ENCODE results near the gene ADAM15.

ADAM15 gene

DNA sequence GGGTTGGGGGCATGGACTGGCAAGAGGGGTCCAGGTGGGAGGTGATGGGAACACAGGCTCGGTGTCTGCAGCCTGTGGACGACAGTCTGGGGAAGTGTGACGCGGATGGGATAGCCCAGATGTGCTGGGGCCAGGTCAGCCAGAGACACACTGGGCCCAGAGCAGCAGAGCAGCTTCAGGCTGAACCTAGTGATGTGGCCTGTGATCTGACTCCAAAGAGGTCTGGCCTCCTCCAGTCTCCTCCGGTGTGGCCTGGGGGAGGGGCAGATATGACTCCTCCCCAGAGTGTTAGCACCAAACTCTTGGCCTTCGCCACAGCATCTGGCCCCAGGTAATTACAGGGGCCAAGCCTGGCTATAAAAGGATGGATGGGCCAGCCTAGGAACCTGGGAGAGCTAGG lies 41.0 kb downstream of the ADAM15 start:
- FAIRE-seq = no peak

GRCh38 chr1:155092641-155093040 lies 41.5 kb downstream of the ADAM15 start:
- no peak for FAIRE-seq

DNA sequence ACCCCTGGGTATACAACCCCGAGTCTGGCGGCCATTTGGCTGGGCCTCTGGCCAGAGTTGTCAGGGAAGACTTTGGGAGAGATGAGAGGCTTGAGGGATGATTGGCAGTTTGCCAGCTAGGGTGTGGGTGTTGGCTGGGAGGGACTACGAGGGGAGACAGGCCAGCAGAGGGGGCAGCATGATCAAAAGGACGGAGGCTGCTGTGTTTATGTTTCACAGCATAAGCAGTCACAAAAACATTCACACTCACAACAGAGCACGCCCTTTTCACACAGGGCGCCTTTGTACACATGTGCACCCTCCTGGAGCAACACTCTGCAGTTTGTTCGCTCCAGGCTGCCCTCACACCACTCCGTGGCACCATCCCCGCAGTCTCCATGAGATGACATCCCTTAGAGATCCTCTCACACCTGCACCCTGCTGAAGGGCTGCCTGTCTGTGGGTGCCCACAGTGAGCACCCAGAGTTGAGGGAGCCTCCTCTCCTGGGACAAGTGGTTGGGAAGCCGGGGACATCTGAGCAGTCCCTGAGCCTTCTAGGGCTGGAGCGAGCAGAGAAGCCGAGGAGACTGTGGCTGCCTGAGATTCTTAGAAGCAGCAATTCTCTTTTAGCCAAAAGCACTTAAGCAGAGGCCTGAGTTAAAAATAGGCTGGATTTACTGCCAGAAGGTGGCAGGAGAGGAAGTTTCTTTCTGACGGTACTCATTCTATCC lies 43.0 kb downstream of the ADAM15 start:
- FAIRE-seq = peak; percentile 61

GRCh38 chr1:155094622-155094948 lies 43.5 kb downstream of the ADAM15 start:
- no peak for FAIRE-seq

DNA sequence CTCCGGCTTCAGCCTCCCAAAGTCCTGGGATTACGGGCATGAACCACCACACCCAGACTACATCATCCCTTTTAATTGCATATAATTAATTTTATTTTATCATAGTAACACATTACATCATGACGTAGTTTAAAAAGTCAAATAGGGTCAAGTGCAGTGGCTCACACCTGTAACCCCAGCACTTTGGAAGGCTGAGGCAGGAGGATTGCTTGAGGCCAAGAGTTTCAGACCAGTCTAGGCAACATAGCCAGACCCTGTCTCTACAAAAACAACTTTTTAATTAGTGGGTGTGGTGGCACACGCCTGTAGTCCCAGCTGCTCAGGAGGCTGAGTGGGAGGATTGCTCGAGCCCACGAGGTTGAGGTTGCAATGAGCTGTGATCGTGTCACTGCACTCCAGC lies 48.2 kb downstream of the ADAM15 start:
- no peak for FAIRE-seq

DNA sequence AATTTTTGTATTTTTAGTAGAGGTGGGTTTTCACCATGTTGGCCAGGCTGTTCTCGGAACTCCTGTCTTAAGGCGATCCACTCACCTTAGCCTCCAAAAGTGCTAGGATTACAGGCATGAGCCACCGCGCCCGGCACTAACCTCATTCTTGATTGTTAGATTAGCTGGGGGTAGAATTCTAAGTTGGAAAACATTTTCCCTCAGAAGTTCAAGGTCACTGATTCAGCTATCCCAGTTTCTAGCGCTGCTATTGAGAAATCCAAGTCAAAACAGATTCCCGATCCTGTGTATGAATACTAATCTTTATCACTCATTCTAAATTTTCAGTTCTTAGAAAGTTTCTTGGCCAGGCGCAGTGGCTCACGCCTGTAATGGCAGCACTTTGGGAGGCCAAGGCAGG lies 52.2 kb downstream of the ADAM15 start:
- FAIRE-seq = no peak

GRCh38 chr1:155104605-155105534 lies 53.8 kb downstream of the ADAM15 start:
- no peak for FAIRE-seq

GRCh38 chr1:155105604-155106011 lies 54.5 kb downstream of the ADAM15 start:
- FAIRE-seq = no peak

DNA sequence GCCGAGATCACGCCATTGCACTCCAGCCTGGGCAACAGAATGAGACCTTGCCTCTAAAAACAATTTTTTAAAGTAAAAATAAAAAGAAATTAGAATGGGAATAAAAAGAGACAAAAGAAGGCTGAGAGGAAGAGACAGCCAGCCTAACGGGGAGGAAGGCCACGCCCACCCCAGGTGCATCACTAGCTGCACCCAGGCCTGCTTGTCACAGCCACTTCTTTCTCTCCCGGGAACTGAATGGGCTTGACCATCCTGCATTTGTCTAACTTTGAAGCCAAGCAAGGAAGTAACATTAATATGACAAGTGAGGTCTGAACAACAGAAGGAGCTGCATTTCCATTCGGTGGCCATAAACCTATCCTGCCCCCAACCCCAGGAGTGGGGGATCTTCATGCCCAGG lies 55.7 kb downstream of the ADAM15 start:
- no peak for FAIRE-seq

GRCh38 chr1:155107309-155108264 lies 56.5 kb downstream of the ADAM15 start:
- FAIRE-seq = no peak

DNA sequence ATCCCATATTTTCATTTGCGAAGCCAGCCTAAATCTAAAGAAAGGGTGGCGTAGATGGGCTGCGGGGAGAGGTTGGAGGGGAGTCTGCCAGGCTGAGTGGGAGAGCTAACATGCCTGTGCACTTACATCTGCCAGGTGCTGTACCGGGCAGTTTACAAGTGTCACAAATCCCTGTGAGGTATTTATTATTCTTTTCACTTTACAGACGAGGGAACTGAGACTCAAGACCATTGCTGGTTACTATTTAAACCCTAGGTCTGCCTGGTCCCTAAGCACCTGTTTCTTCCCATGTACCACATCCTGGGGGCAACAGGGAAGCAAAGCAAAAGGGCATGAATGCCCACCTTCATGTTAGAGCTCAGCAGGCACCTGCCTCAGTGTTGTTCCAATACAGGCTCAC lies 57.2 kb downstream of the ADAM15 start:
- FAIRE-seq = no peak

- no peak for FAIRE-seq
These were observed 59.3 kb downstream of the ADAM15 start for GRCh38 chr1:155110381-155110780.

- no peak for FAIRE-seq
These were observed 59.7 kb downstream of the ADAM15 start for GRCh38 chr1:155110826-155111225.
